ENCODE data around the gene SLC25A20. TPM values are rescaled to one million over a fixed set of nuclear protein-coding genes. Genes with fewer than 3 reads are reported as not detected.
"Not testable (repeated sequence)": the region's sequence is repeated elsewhere in the genome, so short reads cannot be mapped to it uniquely, and the experiment has no call there.

The SLC25A20 gene
- total and polyA plus RNA-seq, 3 experiments from 2014 or later, result 29.1 to 40.1 (median 31.5) TPM

GRCh38 chr3:48832684-48833083 is 66.0 kb downstream of the SLC25A20 start:
- H3K36me3 Mint-ChIP-seq, result peaks cover 0 to 20% (median 2%) of the 10 kb centered on the region in 3 donors
- Histone ChIP-seq H3K4me3 (ENCODE audit: low read length) (no peak overlapping the region), H3K27me3 (ENCODE audit: insufficient read depth, low read length, poor library complexity, severe bottlenecking) (no peaks in the 10 kb centered on the region), H3K36me3 (ENCODE audit: insufficient read depth, low read length) (no peaks in the 10 kb centered on the region), H3K27ac (ENCODE audit: low read depth, low read length) (no peak overlapping the region), H3K4me1 (ENCODE audit: insufficient read depth, low read length) (no peaks in the 10 kb centered on the region), H3K9me3 (ENCODE audit: low read length) (no peaks in the 10 kb centered on the region)
- peaks cover 0 to 1% of the 10 kb centered on the region in 2 donors for H3K27me3 Mint-ChIP-seq
- ChIA-PET POLR2A (interaction anchor here (0.6 kb wide), 1 partner anchor 221 kb away, joined by 3 read pairs; no protein-coding TSS in a partner anchor), CTCF (no interaction called here)
- no peak overlapping the region for H3K4me3 Mint-ChIP-seq
- no peaks in the 10 kb centered on the region for H3K9me3 Mint-ChIP-seq
- no peak for DNase-seq
- peak overlapping the region in 2 of 8 donors; percentile 27 to 29 for H3K27ac Mint-ChIP-seq
- H3K4me1 Mint-ChIP-seq, result peaks cover 10 to 25% (median 17%) of the 10 kb centered on the region in 3 donors

GRCh38 chr3:48830715-48831114 is 68.0 kb downstream of the SLC25A20 start:
- no peaks in the 10 kb centered on the region for H3K9me3 Mint-ChIP-seq
- H3K9me3 ChIP-seq (ENCODE audit: low read length), result no peaks in the 10 kb centered on the region
- H3K4me3 Mint-ChIP-seq, result no peak overlapping the region
- no peak overlapping the region for H3K4me3 ChIP-seq (ENCODE audit: low read length)
- no peaks in the 10 kb centered on the region for H3K27me3 ChIP-seq (ENCODE audit: insufficient read depth, low read length, poor library complexity, severe bottlenecking)
- no peaks in the 10 kb centered on the region for H3K36me3 ChIP-seq (ENCODE audit: insufficient read depth, low read length)
- peaks cover 0 to 1% of the 10 kb centered on the region in 2 donors for H3K27me3 Mint-ChIP-seq
- POLR2A ChIA-PET, result no interaction called here
- H3K4me1 Mint-ChIP-seq, result peaks cover 14 to 28% (median 15%) of the 10 kb centered on the region in 3 donors
- H3K4me1 ChIP-seq (ENCODE audit: insufficient read depth, low read length), result no peaks in the 10 kb centered on the region
- H3K27ac Mint-ChIP-seq, result no peak overlapping the region
- CTCF ChIA-PET, result interaction anchor here (0.7 to 1.9 kb wide), 2 partner anchors 15 to 89 kb away, joined by 3 to 6 read pairs; no protein-coding TSS in a partner anchor
- DNase-seq, result no peak
- H3K27ac ChIP-seq (ENCODE audit: low read depth, low read length), result no peak overlapping the region
- H3K36me3 Mint-ChIP-seq, result peaks cover 0 to 11% (median 0%) of the 10 kb centered on the region in 3 donors

- H3K27me3 Mint-ChIP-seq; H3K27me3 ChIP-seq (ENCODE audit: insufficient read depth, low read length, poor library complexity, severe bottlenecking); DNase-seq; H3K36me3 ChIP-seq (ENCODE audit: insufficient read depth, low read length); H3K4me3 ChIP-seq (ENCODE audit: low read length); H3K9me3 Mint-ChIP-seq; H3K4me3 Mint-ChIP-seq; H3K4me1 ChIP-seq (ENCODE audit: insufficient read depth, low read length); H3K9me3 ChIP-seq (ENCODE audit: low read length); H3K36me3 Mint-ChIP-seq; POLR2A ChIA-PET; H3K27ac Mint-ChIP-seq; H3K27ac ChIP-seq (ENCODE audit: low read depth, low read length): not testable (repeated sequence)
- CTCF ChIA-PET, result interaction anchor here (1.9 kb wide), 1 partner anchor 16 kb away, joined by 6 read pairs; no protein-coding TSS in a partner anchor
- H3K4me1 Mint-ChIP-seq, result peaks cover 14 to 29% (median 15%) of the 10 kb centered on the region in 3 donors
Measured at GRCh38 chr3:48829525-48829924, 69.2 kb downstream of the SLC25A20 start.

GRCh38 chr3:48827874-48828273 is 70.8 kb downstream of the SLC25A20 start:
- H3K9me3 Mint-ChIP-seq; H3K27me3 Mint-ChIP-seq; H3K27ac Mint-ChIP-seq; H3K4me3 ChIP-seq (ENCODE audit: low read length); POLR2A ChIA-PET; H3K4me1 ChIP-seq (ENCODE audit: insufficient read depth, low read length); H3K27ac ChIP-seq (ENCODE audit: low read depth, low read length); H3K9me3 ChIP-seq (ENCODE audit: low read length); H3K36me3 Mint-ChIP-seq; H3K4me3 Mint-ChIP-seq; H3K27me3 ChIP-seq (ENCODE audit: insufficient read depth, low read length, poor library complexity, severe bottlenecking); H3K36me3 ChIP-seq (ENCODE audit: insufficient read depth, low read length); DNase-seq: not testable (repeated sequence)
- peaks cover 15 to 30% (median 18%) of the 10 kb centered on the region in 3 donors for H3K4me1 Mint-ChIP-seq
- CTCF ChIA-PET, result interaction anchor here (0.6 to 1.6 kb wide), 3 partner anchors 15 to 63 kb away, joined by 3 to 5 read pairs (median 3); no protein-coding TSS in a partner anchor

GRCh38 chr3:48826451-48826850 is 72.2 kb downstream of the SLC25A20 start:
- Mint-ChIP-seq H3K27me3 (no peaks in the 10 kb centered on the region), H3K9me3 (no peaks in the 10 kb centered on the region), H3K4me1 (peaks cover 16 to 35% (median 27%) of the 10 kb centered on the region in 3 donors), H3K27ac (peak overlapping the region in 3 of 8 donors; percentile 2 to 78 (median 41)), H3K36me3 (peaks cover 0 to 8% (median 5%) of the 10 kb centered on the region in 3 donors), H3K4me3 (no peak overlapping the region)
- POLR2A ChIA-PET, result no interaction called here
- no peak overlapping the region for H3K27ac ChIP-seq (ENCODE audit: low read depth, low read length)
- no peaks in the 10 kb centered on the region for H3K9me3 ChIP-seq (ENCODE audit: low read length)
- no peak for DNase-seq
- CTCF ChIA-PET, result no interaction called here
- no peaks in the 10 kb centered on the region for H3K27me3 ChIP-seq (ENCODE audit: insufficient read depth, low read length, poor library complexity, severe bottlenecking)
- no peak overlapping the region for H3K4me3 ChIP-seq (ENCODE audit: low read length)
- no peaks in the 10 kb centered on the region for H3K4me1 ChIP-seq (ENCODE audit: insufficient read depth, low read length)
- H3K36me3 ChIP-seq (ENCODE audit: insufficient read depth, low read length), result no peaks in the 10 kb centered on the region

- Mint-ChIP-seq H3K9me3 (no peaks in the 10 kb centered on the region), H3K4me1 (peaks cover 34 to 65% (median 52%) of the 10 kb centered on the region in 3 donors), H3K4me3 (no peak overlapping the region), H3K27ac (peak overlapping the region in 5 of 8 donors; percentile 22 to 71 (median 35)), H3K27me3 (no peaks in the 10 kb centered on the region), H3K36me3 (peaks cover 0 to 14% (median 9%) of the 10 kb centered on the region in 3 donors)
- DNase-seq, result no peak
- no peaks in the 10 kb centered on the region for H3K36me3 ChIP-seq (ENCODE audit: insufficient read depth, low read length)
- H3K4me1 ChIP-seq (ENCODE audit: insufficient read depth, low read length), result peaks cover 4% of the 10 kb centered on the region
- ChIA-PET CTCF (no interaction called here), POLR2A (interaction anchor here (0.6 kb wide), 1 partner anchor 42 kb away, joined by 3 read pairs; no protein-coding TSS in a partner anchor)
- no peaks in the 10 kb centered on the region for H3K27me3 ChIP-seq (ENCODE audit: insufficient read depth, low read length, poor library complexity, severe bottlenecking)
- H3K9me3 ChIP-seq (ENCODE audit: low read length), result no peaks in the 10 kb centered on the region
- H3K4me3 ChIP-seq (ENCODE audit: low read length), result no peak overlapping the region
- H3K27ac ChIP-seq (ENCODE audit: low read depth, low read length), result no peak overlapping the region
Measured at GRCh38 chr3:48820612-48821324, 77.9 kb downstream of the SLC25A20 start.

- Mint-ChIP-seq H3K27ac (peak overlapping the region; percentile 52 to 84 (median 72)), H3K4me1 (peaks cover 36 to 67% (median 54%) of the 10 kb centered on the region in 3 donors), H3K4me3 (no peak overlapping the region), H3K9me3 (no peaks in the 10 kb centered on the region), H3K36me3 (peaks cover 0 to 12% (median 9%) of the 10 kb centered on the region in 3 donors), H3K27me3 (no peaks in the 10 kb centered on the region)
- POLR2A ChIA-PET, result no interaction called here
- H3K4me3 ChIP-seq (ENCODE audit: low read length), result no peak overlapping the region
- H3K4me1 ChIP-seq (ENCODE audit: insufficient read depth, low read length), result peaks cover 4% of the 10 kb centered on the region
- H3K36me3 ChIP-seq (ENCODE audit: insufficient read depth, low read length), result no peaks in the 10 kb centered on the region
- H3K27ac ChIP-seq (ENCODE audit: low read depth, low read length), result no peak overlapping the region
- CTCF ChIA-PET, result interaction anchor here (0.6 kb wide), 1 partner anchor 981 kb away, joined by 3 read pairs; no protein-coding TSS in a partner anchor
- no peaks in the 10 kb centered on the region for H3K9me3 ChIP-seq (ENCODE audit: low read length)
- H3K27me3 ChIP-seq (ENCODE audit: insufficient read depth, low read length, poor library complexity, severe bottlenecking), result no peaks in the 10 kb centered on the region
- no peak for DNase-seq
Measured at GRCh38 chr3:48819234-48820221, 79.2 kb downstream of the SLC25A20 start.
